WI38 (cell line): Measurements from ENCODE around the gene DACT3.

Experiments
- H3K4me3 ChIP-seq: 2 replicates; pipeline ENCODE4 v1.5.1; 2011; ENCODE audit warnings: low read depth, mild to moderate bottlenecking, control low read depth, low read length
- TF ChIP-seq, protein P1 (sequence below): IDR thresholded peaks from 2 replicates; pipeline ENCODE4 v1.5.1; 2012; ENCODE audit warnings: low read depth, mild to moderate bottlenecking, control low read depth, low read length

The DACT3 gene

DNA sequence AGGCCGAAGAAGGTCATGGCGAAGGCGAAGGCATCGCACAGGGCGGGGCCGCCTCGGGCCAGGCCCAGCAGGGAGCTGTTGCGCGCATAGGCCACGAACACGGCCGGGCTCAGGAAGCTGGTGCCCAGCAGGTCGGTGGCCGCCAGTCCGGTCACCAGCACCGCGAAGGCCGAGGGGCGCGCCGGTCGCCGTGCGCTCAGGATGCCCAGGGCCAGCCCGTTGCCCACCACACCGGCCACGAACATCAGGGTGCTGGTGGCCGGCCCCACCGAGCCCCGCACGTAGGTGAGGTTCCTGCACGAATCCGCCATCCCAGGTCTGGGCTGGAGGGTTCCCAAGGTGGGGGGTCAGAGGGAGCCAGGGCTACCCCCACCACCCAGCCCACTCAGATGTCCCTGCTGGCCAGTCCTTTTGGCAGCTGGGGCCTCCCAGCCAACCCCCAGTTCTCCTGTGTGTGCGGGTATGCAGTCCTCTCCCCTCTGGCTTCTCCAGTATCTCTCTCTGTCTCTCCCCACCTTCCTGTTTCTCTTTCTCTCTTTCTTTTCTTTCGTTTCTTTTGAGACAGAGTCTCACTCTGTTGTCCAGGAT lies 37.0 kb downstream of the DACT3 start:
- TF ChIP-seq, protein P1, sequence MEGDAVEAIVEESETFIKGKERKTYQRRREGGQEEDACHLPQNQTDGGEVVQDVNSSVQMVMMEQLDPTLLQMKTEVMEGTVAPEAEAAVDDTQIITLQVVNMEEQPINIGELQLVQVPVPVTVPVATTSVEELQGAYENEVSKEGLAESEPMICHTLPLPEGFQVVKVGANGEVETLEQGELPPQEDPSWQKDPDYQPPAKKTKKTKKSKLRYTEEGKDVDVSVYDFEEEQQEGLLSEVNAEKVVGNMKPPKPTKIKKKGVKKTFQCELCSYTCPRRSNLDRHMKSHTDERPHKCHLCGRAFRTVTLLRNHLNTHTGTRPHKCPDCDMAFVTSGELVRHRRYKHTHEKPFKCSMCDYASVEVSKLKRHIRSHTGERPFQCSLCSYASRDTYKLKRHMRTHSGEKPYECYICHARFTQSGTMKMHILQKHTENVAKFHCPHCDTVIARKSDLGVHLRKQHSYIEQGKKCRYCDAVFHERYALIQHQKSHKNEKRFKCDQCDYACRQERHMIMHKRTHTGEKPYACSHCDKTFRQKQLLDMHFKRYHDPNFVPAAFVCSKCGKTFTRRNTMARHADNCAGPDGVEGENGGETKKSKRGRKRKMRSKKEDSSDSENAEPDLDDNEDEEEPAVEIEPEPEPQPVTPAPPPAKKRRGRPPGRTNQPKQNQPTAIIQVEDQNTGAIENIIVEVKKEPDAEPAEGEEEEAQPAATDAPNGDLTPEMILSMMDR = no peak
- H3K4me3 ChIP-seq = no peak overlapping the region

DNA sequence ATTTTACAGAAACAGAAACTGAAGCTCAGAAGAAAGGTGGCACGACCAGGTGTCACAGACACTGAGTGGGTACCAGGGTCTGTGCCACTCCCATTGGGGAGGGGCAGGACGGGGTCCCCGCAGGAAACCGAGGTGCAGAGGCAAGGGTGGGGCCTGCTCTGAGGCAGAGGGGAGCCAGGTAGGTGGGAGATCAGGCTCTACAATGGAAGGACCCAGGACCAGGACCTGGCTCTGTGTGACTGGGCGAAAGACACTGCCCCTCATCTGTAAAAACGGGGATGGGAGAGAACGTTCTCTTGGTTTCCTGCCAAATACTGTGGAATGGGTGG lies 38.9 kb downstream of the DACT3 start:
- H3K4me3 ChIP-seq = no peak overlapping the region
- TF ChIP-seq, protein P1 = no peak

DNA sequence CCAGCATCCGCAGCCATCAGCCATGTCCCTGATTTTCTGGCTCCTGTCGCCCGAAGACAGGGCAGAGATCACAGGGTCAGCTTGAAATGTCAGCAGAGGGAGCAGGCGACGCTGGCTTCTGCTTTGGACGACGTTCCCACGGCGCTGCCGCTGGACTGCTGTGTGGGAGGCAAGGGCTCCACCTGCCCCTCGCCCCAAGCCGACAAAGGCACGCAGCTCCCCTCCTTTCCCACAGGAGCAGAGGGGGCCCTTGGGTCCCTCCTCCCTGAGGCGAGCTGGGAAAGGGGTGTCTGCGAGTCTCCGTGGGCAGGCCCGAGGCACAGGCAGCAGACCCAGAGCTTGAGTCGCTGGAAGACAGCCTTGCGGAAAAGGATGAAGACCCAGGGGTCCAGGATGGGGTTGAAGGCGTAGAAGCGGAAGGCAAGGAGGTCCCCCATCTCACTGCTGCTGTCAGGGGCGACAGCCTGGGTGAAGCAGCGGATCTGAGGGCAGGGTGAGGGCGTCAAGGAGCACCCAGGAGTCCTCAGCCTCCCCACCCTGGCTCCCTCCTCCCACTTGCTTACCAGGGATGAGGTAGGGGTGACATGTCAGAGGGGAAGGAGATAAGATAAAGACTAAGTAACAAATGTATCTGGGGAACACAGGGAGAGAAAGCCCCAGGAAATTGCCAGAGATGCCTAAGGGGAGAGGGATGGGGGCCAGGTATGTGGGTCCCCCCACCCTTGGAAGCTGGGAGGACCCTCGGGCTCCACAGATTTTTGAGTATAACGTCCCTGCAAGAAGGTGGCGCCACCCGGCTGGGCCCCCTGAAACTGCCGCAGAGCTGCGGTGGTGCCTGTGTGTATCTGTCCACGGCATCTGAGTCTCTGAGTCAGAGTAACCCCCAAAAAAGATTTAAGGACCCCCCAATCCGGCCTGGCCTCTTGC lies 39.5 kb downstream of the DACT3 start:
- H3K4me3 ChIP-seq = no peak overlapping the region
- TF ChIP-seq, protein P1 = no peak

DNA sequence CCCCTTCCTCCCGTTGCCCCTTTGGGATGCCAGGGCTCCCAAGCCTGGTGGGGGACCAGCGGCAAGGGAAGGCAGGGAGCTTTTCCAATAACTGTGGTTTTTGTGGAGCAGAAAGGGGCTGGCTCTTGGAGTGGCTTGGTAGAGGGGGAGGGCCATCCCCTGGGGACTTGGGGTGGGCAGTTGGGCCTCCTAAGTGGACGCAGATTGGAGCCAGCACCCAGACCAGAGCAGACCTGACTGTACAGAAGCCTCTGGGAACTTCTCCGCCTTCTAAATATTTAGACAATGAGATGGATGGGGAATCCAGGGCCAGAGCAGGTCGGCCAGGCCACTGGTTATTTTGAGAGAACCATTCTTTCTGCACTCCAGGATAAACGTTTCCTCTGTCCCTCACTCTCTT lies 40.3 kb downstream of the DACT3 start:
- H3K4me3 ChIP-seq = no peak overlapping the region
- TF ChIP-seq, protein P1 = no peak

DNA sequence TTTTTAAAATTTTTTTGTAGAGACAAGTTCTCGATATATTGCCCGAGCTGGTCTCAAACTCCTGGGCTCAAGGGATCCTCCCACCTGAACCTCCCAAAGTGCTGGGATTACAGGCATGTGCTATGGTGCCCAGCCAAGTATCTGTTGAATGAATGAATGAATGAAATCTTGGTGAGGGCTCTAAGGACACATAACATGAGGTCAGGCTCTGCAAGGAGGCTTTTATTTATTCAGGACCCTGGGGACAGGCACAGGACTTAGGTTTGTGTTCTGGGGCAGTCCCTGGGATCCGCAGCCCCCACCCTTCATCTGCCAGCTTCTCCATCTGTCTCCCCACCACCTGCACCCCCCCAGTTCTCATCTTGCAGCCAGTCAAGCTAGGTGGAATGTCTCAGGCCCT lies 40.7 kb downstream of the DACT3 start:
- TF ChIP-seq, protein P1 = no peak
- no peak overlapping the region for H3K4me3 ChIP-seq

DNA sequence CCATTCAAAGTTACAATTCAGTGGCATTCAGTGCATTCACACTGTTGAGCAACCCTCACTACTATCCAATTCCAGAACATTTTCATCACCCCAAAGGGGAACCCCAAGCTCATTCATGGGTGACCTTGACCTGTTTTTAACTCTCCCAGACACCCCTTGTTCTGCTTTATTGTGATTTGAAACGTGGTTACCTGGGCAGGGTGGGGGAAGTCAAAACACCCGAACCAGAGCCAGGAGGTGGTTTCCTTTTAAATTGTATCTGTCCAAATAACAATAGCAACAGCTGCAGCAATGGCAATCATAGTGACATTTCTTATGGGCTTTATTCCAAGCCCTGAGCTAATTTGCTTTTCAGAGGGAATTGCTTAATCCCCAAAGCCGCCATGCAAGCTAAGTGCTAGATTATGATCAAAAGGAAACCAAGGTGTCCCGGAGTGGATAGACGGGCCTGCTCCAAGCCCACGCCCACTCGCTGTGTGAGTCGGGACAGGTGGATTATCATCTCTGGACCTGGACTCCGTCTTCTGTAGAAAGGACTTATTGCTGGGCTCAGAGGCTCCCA lies 42.2 kb downstream of the DACT3 start:
- TF ChIP-seq, protein P1 = no peak
- H3K4me3 ChIP-seq = no peak overlapping the region

DNA sequence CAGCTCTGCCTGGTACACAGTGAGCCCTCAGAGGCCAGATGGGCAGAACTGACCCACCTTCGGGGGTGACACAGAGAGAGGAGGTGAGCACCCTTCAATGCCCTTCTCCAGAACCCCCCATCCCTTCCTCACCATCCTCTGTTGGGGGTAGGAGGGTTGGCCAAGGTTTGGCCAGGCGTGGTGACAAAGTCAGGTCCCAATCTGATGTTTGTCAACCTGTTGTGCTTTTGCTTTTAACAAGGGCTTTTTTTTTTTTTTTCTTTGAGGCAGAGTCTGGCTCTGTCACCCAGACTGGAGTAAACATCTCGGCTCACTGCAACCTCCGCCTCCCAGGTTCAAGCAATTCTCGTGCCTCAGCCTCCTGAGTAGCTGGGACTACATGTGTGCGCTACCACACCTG lies 43.4 kb downstream of the DACT3 start:
- TF ChIP-seq, protein P1 = no peak
- H3K4me3 ChIP-seq = no peak overlapping the region
